Embryonic facial prominence (tissue), 1 donor: ENCODE measurements around the gene NUDT6.
"Not testable (repeated sequence)": the region's sequence is repeated elsewhere in the genome, so short reads cannot be mapped to it uniquely, and the experiment has no call there.

Source experiments
- DNase-seq: peaks from one replicate; pipeline ENCODE4 v3.0.0-alpha.2; 2016; ENCODE audit errors: extremely low spot score

NUDT6 gene

DNA sequence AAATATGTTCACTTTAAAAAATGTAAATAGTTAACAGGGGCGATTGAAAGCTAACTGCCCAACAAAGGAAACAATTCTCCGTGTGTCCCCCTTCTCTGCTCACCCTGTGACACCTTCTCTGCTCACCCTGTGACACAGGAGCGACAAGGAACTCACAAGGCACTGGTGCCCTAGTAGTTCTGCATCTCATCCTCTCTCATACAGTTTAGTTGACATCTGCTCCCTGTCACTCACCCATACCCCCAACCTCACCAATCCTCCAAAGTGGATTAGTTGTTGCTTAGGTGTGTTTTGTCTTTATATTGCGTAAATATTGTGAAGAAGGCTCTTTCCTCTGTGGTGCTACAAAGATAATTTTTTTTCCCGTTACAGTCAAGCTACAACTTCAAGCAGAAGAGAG is 46.4 kb downstream of the NUDT6 start:
- DNase-seq: no peak

DNA sequence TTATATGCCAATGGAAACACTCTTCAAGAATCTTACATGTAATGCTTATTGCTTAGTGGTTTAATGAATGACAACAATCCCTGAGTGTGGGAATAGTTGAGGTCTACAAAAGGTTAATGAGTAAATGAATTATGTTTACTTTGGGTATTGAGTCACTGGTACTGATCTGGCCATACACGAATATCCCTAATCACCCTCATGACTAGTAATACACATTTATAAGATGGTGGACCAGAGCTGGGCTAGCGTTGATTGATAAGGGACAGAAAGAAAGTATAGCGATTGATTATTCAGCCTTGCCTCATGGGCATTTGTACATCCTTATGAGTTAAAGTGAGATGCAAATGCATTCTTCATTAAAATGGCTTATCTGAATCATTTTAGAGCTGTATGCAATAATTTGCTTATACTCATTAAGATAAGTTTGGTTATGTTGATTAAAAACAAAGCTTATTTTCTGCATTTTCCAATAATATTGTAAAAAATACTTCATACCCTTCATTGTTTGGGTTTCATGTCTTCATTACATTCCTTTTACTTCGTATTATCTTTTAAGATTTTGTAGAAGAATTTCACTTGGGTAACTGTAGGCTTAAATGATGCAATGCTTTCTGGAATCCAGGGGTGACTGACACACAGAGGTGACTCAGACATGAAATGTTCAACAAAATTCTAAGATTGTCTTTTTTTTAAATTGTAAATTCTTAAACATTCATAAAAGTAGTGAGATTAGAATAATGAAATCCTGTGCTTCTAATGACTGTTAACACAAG is 48.4 kb downstream of the NUDT6 start:
- no peak for DNase-seq

DNA sequence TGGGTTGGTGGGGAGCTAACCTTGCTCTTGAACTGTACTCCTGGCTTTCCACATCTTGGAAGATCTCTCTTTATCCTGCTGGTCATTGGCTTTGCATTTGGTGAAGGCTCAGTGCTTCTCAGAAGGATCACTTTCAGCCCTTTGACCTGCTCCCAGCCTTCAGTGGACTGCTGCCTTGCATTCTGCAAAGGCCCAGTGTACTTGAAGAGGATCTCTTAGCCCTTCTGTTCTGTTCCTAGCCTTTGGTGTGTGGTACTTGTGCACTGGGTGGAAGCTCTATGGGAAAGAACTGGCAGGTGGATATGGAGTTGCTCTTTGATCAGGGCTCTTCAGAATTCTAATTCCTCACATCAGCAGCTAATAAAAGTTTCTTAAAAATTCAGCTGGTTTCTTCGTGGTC is 49.3 kb downstream of the NUDT6 start:
- no peak for DNase-seq

DNA sequence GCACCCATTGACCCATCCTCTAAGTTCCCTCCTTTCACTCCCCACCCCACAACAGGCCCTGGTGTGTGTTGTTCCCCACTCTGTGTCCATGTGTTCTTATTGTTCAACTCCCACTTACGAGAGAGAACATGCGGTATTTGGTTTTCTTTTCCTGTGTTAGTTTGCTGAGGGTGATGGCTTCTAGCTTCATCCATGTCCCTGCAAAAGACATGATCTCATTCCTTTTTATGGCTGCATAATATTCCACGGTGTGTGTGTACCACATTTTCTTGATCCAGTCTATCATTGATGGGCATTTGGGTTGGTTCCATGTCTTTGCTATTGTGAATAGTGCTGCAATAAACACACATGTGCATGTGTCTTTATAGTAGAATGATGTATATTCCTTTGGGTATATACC is 54.2 kb downstream of the NUDT6 start:
- not testable (repeated sequence) for DNase-seq

DNA sequence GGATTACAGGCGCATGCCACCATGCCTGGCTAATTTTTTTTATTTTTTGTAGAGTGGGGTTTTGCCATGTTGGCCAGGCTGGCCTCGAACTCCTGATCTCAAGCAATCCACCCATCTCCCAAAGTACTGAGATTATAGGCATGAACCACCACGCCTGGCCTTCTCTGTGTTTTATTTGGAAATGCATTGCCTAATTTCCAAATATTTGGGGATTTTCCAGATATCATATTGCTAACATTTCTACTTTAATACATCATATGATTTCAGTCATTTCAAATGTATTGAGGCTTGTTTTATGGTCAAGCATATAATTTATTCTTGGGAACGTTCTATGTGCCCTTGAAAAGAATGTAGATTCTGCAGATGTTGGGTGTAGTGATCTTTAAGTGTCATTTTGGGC is 57.0 kb downstream of the NUDT6 start:
- no peak for DNase-seq

GRCh38 chr4:122863639-122864038 is 58.8 kb downstream of the NUDT6 start:
- no peak for DNase-seq

GRCh38 chr4:122861172-122861943 is 61.0 kb downstream of the NUDT6 start:
- DNase-seq: no peak

DNA sequence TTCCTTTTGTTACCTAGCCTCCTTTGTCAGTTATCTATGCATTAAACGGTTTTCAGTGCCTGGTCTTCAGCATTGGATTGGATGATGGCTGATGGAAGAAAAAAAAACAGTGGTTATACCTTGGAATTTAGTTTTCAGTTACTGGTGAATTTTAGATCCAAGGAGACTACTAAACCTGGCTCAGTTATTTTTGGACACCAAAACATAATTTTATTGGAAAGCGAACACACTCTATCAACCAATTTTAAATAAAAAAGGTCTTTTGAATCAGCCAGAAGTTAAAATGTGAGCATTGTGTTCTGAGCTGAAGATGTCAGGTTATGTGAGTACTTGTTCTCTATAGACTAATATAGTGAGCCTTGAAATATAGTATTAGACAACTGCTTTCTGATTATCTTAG is 63.7 kb downstream of the NUDT6 start:
- no peak for DNase-seq

- no peak for DNase-seq
Measured at GRCh38 chr4:122857160-122857559, 65.2 kb downstream of the NUDT6 start.

DNA sequence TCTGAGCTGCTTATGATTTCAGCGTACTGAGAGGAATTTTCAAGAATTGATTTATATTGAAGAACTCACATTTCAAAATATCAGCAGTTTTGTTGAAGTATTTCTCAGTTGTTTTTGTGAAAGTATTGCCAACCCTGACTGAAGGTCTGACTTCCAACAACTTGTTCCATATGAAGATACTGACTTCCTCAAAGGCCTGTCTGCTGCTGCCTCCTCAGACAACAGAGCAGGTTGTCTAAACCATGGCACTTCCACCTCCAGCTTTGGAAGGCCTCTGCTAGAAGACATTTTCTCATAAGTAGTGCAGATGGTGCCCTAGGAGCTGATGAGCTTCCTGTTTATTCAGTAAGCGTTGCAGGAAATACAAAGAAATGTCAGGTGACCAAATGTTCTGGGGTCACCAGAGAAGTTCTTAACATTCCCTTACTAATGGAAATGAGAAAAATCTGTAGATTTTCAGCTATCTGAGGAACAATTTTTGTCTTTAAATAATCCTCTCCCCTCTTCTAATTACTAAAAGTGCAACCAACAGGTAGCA is 67.0 kb downstream of the NUDT6 start:
- no peak for DNase-seq

- DNase-seq: no peak
Measured at GRCh38 chr4:122854447-122855352, 67.7 kb downstream of the NUDT6 start.

DNA sequence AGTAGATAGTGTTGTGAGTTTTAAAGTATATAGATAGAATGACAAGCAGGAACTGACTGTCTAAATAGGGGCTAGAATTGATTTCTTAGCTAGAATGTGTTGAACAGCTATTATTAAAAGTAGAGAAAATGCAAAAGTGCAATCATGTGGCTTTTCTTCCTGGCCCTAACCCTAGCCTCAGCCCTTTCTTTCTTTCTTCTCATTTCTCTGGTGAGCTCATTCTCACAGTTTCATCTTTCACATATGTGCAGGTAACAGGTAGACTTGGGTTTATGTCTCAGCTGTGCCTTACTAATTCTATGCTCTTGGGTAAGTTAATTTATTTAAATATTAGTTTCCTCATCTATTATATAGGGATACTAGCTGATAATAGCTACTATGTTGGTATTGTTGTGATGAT is 70.8 kb downstream of the NUDT6 start:
- DNase-seq: no peak

DNA sequence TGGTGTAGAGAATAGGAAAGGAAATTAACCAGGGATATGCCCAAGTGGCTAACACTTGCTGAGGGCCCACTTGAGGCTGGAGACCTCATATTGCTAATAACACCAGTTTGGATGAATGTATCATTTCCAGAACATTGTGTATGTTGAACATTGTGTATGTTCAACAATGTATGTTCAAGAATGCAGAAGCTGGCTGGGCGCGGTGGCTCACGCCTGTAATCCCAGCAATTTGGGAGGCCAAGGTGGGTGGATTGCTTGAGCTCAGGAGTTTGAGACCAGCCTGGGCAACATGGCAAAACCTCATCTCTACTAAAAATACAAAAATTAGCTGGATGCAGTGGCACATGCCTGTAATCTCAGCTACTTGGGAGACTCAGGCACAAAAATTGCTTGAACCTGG is 72.6 kb downstream of the NUDT6 start:
- not testable (repeated sequence) for DNase-seq

GRCh38 chr4:122847931-122848330 is 74.5 kb downstream of the NUDT6 start:
- no peak for DNase-seq

- DNase-seq: no peak
Measured at GRCh38 chr4:122845760-122846159, 76.6 kb downstream of the NUDT6 start.

DNA sequence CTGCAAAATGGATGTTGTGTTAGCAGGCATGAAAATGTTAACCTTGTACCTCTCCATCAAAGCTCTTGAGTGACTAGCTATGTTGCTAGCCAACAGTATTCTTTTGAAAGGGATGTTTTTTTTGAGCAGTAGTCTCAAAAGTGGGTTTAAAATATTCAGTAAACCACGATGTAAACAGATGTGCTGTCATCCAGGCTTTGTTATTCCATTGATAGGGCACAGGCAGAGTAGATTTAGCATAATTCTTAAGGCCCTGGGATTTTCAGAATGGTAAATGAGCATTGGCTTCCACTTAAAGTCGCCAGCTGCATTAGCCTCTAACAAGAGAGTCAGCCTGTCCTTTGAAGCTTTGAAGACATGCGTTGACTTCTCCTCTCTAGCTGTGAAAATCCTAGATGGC is 77.3 kb downstream of the NUDT6 start:
- DNase-seq: no peak

- not testable (repeated sequence) for DNase-seq
Measured at GRCh38 chr4:122844391-122844790, 78.0 kb downstream of the NUDT6 start.

GRCh38 chr4:122842984-122843531 is 79.3 kb downstream of the NUDT6 start:
- DNase-seq: no peak
